ENCODE measurements around the gene TBX4.
"Not testable (repeated sequence)": the region's sequence is repeated elsewhere in the genome, so short reads cannot be mapped to it uniquely, and the experiment has no call there.

GRCh38 chr17:61441507-61441906 is 10.7 kb upstream of the TBX4 start:
- not testable (repeated sequence) for TF ChIP-seq CTCF, EP300 (IDR thresholded peaks at IDR 0.05)
